ENCODE data around the gene TNFSF9.

TNFSF9 gene

GRCh38 chr19:6568010-6568526 is 37.2 kb downstream of the TNFSF9 start:
- no peak for TF ChIP-seq CTCF (IDR thresholded peaks at IDR 0.05)
- DNase-seq (ENCODE audit: low spot score), result no peak
- H3K4me3 ChIP-seq, result no peak overlapping the region

GRCh38 chr19:6568816-6569215 is 38.0 kb downstream of the TNFSF9 start:
- TF ChIP-seq CTCF (IDR thresholded peaks at IDR 0.05), result no peak
- Histone ChIP-seq H3K27ac (no peak overlapping the region), H3K4me3 (no peak overlapping the region)
- DNase-seq (ENCODE audit: low spot score), result no peak

More at GRCh38 chr19:6568010-6568526, 37.2 kb downstream of the TNFSF9 start:
- no peak overlapping the region for H3K27ac ChIP-seq

- TF ChIP-seq CTCF (IDR thresholded peaks at IDR 0.05), result no peak
- H3K4me3 ChIP-seq, result no peak overlapping the region
- no peak for DNase-seq (ENCODE audit: low spot score)
- no peak overlapping the region for H3K27ac ChIP-seq
Observed at GRCh38 chr19:6570764-6571163, 39.9 kb downstream of the TNFSF9 start.

GRCh38 chr19:6571167-6571566 is 40.3 kb downstream of the TNFSF9 start:
- no peak for TF ChIP-seq CTCF (IDR thresholded peaks at IDR 0.05)

GRCh38 chr19:6572217-6572616 is 41.4 kb downstream of the TNFSF9 start:
- no peak overlapping the region for H3K27ac ChIP-seq
- DNase-seq (ENCODE audit: low spot score), result no peak
- TF ChIP-seq CTCF (IDR thresholded peaks at IDR 0.05), result no peak
- no peak overlapping the region for H3K4me3 ChIP-seq

More at GRCh38 chr19:6571167-6571566, 40.3 kb downstream of the TNFSF9 start:
- Histone ChIP-seq H3K27ac (no peak overlapping the region), H3K4me3 (no peak overlapping the region)
- no peak for DNase-seq (ENCODE audit: low spot score)

- no peak overlapping the region for H3K27ac ChIP-seq
- no peak overlapping the region for H3K4me3 ChIP-seq
- no peak for TF ChIP-seq CTCF (IDR thresholded peaks at IDR 0.05)
- DNase-seq (ENCODE audit: low spot score), result no peak
Observed at GRCh38 chr19:6573350-6573749, 42.5 kb downstream of the TNFSF9 start.

- H3K27ac ChIP-seq, result no peak overlapping the region
- no peak for DNase-seq (ENCODE audit: low spot score)
- no peak overlapping the region for H3K4me3 ChIP-seq
- TF ChIP-seq CTCF (IDR thresholded peaks at IDR 0.05), result no peak
Observed at GRCh38 chr19:6576869-6577475, 46.1 kb downstream of the TNFSF9 start.

All from coronary artery (tissue), 2 donors.